Astrocyte (in vitro differentiated cells and primary cell): ENCODE measurements around the gene PRIMA1. TPM values are rescaled to one million over a fixed set of nuclear protein-coding genes. Genes with fewer than 3 reads are reported as not detected.

Experiments used
- DNase-seq: peaks from one replicate; pipeline ENCODE4 v3.0.0-alpha.2; 2010; ENCODE audit warnings: low read depth
- FAIRE-seq: peaks from 2 replicates; lab custom pipeline; 2011; peaks lifted over from hg19 to GRCh38; lab: Jason Lieb, UNC
- H2AFZ ChIP-seq: 2 replicates; pipeline ENCODE4 v1.6.0; 2012; ENCODE audit warnings: low read depth, low read length, inconsistent platforms
- H3K27ac ChIP-seq: 2 replicates; pipeline ENCODE4 v1.5.1; 2011; ENCODE audit warnings: low read depth, low read length, inconsistent platforms
- H3K27me3 ChIP-seq: 2 replicates; pipeline ENCODE4 v1.6.0; 2011; ENCODE audit warnings: low read length, inconsistent platforms; ENCODE audit not compliant: insufficient read depth
- H3K36me3 ChIP-seq: 2 replicates; pipeline ENCODE4 v1.5.1; 2011; ENCODE audit warnings: low read length, inconsistent platforms; ENCODE audit not compliant: insufficient read depth
- H3K4me1 ChIP-seq: 2 replicates; pipeline ENCODE4 v1.5.1; 2011; ENCODE audit warnings: low read length, inconsistent platforms; ENCODE audit not compliant: insufficient read depth
- H3K4me2 ChIP-seq: 2 replicates; pipeline ENCODE4 v1.6.0; 2012; ENCODE audit warnings: low read length, inconsistent platforms
- H3K4me3 ChIP-seq: 2 replicates; pipeline ENCODE4 v1.5.1; 2011; ENCODE audit warnings: low read depth, mild to moderate bottlenecking, low read length, inconsistent platforms; ENCODE audit not compliant: insufficient read depth
- H3K79me2 ChIP-seq: 2 replicates; pipeline ENCODE4 v1.6.0; 2012; ENCODE audit warnings: mild to moderate bottlenecking, low read length, inconsistent platforms; ENCODE audit not compliant: insufficient read depth
- H3K9ac ChIP-seq: 2 replicates; pipeline ENCODE4 v1.6.0; 2012; ENCODE audit warnings: mild to moderate bottlenecking, low read length, inconsistent platforms
- H3K9me3 ChIP-seq: 2 replicates; pipeline ENCODE4 v1.5.1; 2012; ENCODE audit warnings: low read depth, mild to moderate bottlenecking, low read length, inconsistent platforms; ENCODE audit not compliant: insufficient read depth
- H4K20me1 ChIP-seq: 2 replicates; pipeline ENCODE4 v1.6.0; 2012; ENCODE audit warnings: low read length, inconsistent platforms; ENCODE audit not compliant: insufficient read depth
- H3K27ac Mint-ChIP-seq: one replicate; pipeline ENCODE4 v1.8.0; 2021; ENCODE audit warnings: mild to moderate bottlenecking, mixed read lengths; ENCODE audit not compliant: unreplicated experiment
- H3K27me3 Mint-ChIP-seq: one replicate; pipeline ENCODE4 v1.8.0; 2021; ENCODE audit warnings: low read depth, mixed read lengths; ENCODE audit not compliant: unreplicated experiment
- H3K36me3 Mint-ChIP-seq: one replicate; pipeline ENCODE4 v1.8.0; 2021; ENCODE audit warnings: low read depth, mixed read lengths; ENCODE audit not compliant: unreplicated experiment
- H3K4me1 Mint-ChIP-seq: one replicate; pipeline ENCODE4 v1.8.0; 2021; ENCODE audit warnings: low read depth, mixed read lengths; ENCODE audit not compliant: unreplicated experiment
- H3K4me3 Mint-ChIP-seq: one replicate; pipeline ENCODE4 v1.8.0; 2021; ENCODE audit warnings: mild to moderate bottlenecking, moderate library complexity, mixed read lengths; ENCODE audit not compliant: unreplicated experiment
- H3K9me3 Mint-ChIP-seq: one replicate; pipeline ENCODE4 v1.8.0; 2021; ENCODE audit warnings: mild to moderate bottlenecking, mixed read lengths; ENCODE audit not compliant: unreplicated experiment
- EZH2 ChIP-seq: IDR thresholded peaks from 2 replicates; pipeline ENCODE4 v1.6.1; 2012; ENCODE audit warnings: mild to moderate bottlenecking, low read length, inconsistent platforms; ENCODE audit not compliant: insufficient read depth
- total RNA-seq: library from RNA; stranded (reverse); gene quantifications from 2 replicates; pipeline ENCODE4 v1.2.1, GENCODE V29; 2021
- TF ChIP-seq, protein P1 (sequence below): IDR thresholded peaks from 2 replicates; pipeline ENCODE4 v1.5.1; 2011; ENCODE audit warnings: low read depth, mild to moderate bottlenecking, inconsistent platforms, low read length, moderate library complexity; ENCODE audit not compliant: insufficient read depth

Gene PRIMA1
- total RNA-seq, 1 donor from 2014 or later: not detected

DNA sequence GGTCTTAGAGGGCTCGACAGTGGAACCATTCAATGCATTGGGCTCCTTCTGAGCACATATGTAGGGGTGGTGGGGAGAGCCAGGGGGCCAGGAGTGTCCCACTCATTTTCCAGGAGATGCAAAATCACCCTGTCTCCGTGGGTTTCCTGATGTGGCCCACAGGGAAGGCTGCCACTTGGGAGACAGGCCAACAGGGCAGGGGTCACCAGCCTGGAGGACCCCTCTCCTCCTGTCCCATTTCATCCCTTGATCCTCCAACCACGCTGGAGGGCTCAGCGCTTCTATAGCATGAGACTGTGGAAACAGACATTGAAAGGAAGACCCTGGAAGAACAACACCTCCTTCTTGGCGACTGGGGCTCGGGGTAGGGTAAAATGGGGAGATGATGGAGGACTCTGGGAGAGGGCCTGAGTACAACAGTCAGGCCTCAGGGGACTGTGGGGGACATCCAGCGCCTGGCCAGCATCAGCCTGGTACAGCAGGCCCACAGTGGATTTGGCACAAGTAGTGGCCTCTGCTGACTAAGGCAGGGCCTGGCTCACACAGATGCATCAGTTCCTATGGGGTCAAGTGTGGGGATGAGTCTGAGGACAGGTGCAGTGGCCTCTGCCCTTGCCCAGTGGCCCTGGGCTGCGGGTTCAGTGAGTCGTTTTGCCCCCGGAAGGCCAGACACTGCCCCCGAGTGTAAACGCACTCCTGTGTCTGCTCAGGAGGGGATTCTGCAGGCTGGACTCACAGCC lies 68.0 kb downstream of the PRIMA1 start:
- no peaks in the 10 kb centered on the region for H3K79me2 ChIP-seq
- FAIRE-seq (no peak), DNase-seq (no peak)
- Mint-ChIP-seq H3K27ac (no peak overlapping the region), H3K4me1 (peaks cover 3% of the 10 kb centered on the region), H3K4me3 (no peak overlapping the region), H3K27me3 (peaks cover 25% of the 10 kb centered on the region), H3K36me3 (no peaks in the 10 kb centered on the region), H3K9me3 (peaks cover 2% of the 10 kb centered on the region)
- no peaks in the 10 kb centered on the region for H3K36me3 ChIP-seq
- H3K4me2 ChIP-seq: no peak overlapping the region
- H3K4me3 ChIP-seq: no peak overlapping the region
- H3K4me1 ChIP-seq: no peaks in the 10 kb centered on the region
- H2AFZ ChIP-seq: no peak overlapping the region
- no peak overlapping the region for H3K9ac ChIP-seq
- H3K27ac ChIP-seq: no peak overlapping the region
- H4K20me1 ChIP-seq: no peaks in the 10 kb centered on the region
- TF ChIP-seq, protein P1, sequence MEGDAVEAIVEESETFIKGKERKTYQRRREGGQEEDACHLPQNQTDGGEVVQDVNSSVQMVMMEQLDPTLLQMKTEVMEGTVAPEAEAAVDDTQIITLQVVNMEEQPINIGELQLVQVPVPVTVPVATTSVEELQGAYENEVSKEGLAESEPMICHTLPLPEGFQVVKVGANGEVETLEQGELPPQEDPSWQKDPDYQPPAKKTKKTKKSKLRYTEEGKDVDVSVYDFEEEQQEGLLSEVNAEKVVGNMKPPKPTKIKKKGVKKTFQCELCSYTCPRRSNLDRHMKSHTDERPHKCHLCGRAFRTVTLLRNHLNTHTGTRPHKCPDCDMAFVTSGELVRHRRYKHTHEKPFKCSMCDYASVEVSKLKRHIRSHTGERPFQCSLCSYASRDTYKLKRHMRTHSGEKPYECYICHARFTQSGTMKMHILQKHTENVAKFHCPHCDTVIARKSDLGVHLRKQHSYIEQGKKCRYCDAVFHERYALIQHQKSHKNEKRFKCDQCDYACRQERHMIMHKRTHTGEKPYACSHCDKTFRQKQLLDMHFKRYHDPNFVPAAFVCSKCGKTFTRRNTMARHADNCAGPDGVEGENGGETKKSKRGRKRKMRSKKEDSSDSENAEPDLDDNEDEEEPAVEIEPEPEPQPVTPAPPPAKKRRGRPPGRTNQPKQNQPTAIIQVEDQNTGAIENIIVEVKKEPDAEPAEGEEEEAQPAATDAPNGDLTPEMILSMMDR: no peak
- TF ChIP-seq EZH2: no peak
- H3K27me3 ChIP-seq: no peaks in the 10 kb centered on the region
- H3K9me3 ChIP-seq: no peaks in the 10 kb centered on the region

DNA sequence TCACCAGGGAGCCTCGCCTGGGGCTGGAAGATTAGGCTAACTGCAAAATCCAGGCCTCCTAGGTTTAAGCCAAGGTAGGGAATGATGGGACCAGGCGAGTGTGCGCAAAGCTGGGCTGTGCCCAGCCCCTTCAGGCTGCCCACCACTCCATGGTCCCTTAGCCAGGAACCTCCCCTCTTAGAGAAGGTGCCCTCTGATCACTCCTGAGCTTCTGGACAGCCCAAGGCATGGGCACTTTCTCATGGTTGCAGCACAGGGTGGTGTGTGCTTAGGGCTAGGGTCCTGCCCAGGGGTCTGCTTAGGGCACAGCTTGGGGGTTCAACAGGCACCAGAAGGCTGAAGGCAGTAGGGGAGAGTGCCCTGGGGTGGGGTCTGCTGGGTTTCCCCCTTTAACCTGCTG lies 69.0 kb downstream of the PRIMA1 start:
- FAIRE-seq: no peak
- Histone ChIP-seq H3K4me3 (no peak overlapping the region), H3K4me1 (no peaks in the 10 kb centered on the region), H3K9ac (no peak overlapping the region), H3K27me3 (no peaks in the 10 kb centered on the region), H3K27ac (no peak overlapping the region), H3K4me2 (no peak overlapping the region), H3K36me3 (no peaks in the 10 kb centered on the region), H2AFZ (no peak overlapping the region), H4K20me1 (no peaks in the 10 kb centered on the region), H3K9me3 (no peaks in the 10 kb centered on the region), H3K79me2 (no peaks in the 10 kb centered on the region)
- peaks cover 3% of the 10 kb centered on the region for H3K4me1 Mint-ChIP-seq
- peaks cover 2% of the 10 kb centered on the region for H3K9me3 Mint-ChIP-seq
- peaks cover 26% of the 10 kb centered on the region for H3K27me3 Mint-ChIP-seq
- no peaks in the 10 kb centered on the region for H3K36me3 Mint-ChIP-seq
- no peak overlapping the region for H3K27ac Mint-ChIP-seq
- DNase-seq: no peak
- no peak overlapping the region for H3K4me3 Mint-ChIP-seq
- TF ChIP-seq, protein P1: no peak
- no peak for TF ChIP-seq EZH2

DNA sequence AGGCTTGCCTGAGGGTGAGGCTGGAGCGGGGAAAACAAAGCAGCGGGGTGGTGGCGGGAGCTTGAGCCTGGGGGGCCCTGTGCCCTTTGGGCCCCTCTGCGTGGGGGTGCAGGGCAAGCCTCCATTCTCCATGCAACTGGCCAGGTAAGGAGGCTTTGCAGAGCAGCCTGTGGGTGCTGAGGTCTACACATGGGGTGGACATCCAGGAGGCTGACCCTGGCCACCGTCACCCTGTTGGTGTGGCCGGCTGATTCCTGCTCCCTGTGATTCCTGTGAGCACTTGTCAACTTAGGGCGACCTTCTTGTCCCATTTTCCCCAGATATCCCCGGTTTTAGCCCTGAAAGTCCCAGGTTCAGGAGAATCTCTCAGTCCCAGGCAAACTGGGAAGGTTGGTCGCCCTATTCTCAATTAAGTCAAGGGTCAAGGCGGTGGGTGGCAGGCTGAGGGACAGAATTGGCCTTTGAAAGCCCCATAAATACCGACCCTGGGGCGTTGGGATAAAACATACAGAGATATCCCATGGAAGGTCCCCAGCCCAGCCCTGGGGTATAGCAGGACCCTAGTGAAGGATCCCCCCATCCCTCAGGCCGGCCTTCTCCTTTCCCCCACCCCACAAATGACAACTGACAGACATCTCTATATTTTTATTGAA lies 70.5 kb downstream of the PRIMA1 start:
- no peaks in the 10 kb centered on the region for H3K4me1 ChIP-seq
- FAIRE-seq: no peak

More for the DNA sequence above, 70.5 kb downstream of the PRIMA1 start:
- Mint-ChIP-seq H3K4me3 (no peak overlapping the region), H3K27me3 (peaks cover 24% of the 10 kb centered on the region), H3K4me1 (peaks cover 4% of the 10 kb centered on the region), H3K9me3 (peaks cover 2% of the 10 kb centered on the region), H3K27ac (no peak overlapping the region), H3K36me3 (no peaks in the 10 kb centered on the region)
- DNase-seq: no peak
- Histone ChIP-seq H3K9me3 (no peaks in the 10 kb centered on the region), H3K27me3 (no peaks in the 10 kb centered on the region), H3K4me2 (no peak overlapping the region), H2AFZ (no peak overlapping the region), H4K20me1 (no peaks in the 10 kb centered on the region), H3K36me3 (no peaks in the 10 kb centered on the region), H3K4me3 (no peak overlapping the region), H3K79me2 (no peaks in the 10 kb centered on the region), H3K27ac (no peak overlapping the region), H3K9ac (no peak overlapping the region)
- TF ChIP-seq EZH2: no peak
- TF ChIP-seq, protein P1: no peak
